ENCODE measurements around the gene DSC1.

DSC1 gene

DNA sequence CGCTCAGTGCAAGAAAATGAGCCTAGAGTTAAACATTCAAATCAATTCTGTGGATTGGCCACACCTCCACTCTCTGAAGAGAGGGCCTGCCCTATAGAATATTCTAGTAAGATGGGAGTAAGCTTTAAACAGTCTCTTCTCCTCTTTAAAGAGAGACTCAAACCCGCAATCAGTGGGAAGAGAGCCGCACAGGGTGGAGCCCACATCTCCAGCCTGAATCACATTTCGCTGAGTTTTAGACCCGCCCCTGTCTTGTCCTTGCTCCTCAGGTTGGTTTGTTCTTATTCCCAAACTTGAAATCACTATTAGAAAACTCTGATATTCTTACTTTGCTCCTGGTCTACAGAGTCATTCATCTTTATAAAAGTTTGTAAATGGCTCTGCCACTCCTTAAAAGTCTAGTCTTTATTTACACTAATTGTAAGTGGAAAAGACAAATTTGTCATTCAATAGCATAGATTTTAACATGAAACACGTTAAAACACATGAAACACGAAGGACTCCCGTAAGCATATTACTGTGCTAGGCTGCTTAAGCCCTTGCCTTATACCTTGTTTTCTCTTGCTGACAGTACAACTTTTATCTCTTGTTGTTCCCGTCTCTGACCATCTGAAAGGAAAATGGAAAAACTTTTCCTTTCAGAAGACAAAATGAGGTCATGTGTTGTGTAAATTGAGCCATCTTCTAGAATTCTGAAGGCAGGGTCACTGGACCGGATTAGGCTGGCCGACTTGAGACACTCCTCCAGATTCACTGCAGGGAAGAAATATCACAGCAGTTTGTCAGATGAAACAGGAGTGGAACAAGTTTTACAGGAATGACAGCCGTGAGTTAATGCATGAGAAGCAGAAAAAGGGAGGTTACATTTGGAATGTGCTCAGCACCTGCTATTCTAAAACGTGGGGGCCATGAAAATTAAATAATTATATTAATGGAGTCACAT lies 5.6 kb downstream of the DSC1 start:
- DNase-seq (ENCODE audit: low read depth) = no peak

DNA sequence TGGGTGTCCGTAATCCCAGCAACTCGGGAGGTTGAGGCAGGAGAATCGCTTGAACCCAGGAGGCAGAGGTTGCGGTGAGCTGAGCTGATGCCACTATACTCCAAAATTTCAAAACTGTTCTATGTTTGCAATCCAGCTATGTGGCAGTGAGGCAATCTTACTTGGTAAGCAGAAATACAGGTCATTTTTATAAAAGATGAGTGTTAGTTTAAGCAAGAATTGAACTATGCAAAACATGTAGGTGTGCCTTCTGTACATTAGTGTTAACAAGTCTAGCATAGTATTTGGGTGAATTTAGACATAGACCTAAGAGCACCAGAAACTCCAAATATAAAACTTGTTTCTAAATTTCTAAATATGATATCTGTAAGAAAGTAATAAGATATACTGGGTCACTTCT lies 7.2 kb downstream of the DSC1 start:
- in situ Hi-C loops (cut with HindIII; ENCODE audit: low sequenced_read_pairs) = no loop called here
- no peak overlapping the region for H3K4me3 ChIP-seq (ENCODE audit: low read depth, low read length)
- DNase-seq (ENCODE audit: low read depth) = no peak
- TF ChIP-seq, protein P1, sequence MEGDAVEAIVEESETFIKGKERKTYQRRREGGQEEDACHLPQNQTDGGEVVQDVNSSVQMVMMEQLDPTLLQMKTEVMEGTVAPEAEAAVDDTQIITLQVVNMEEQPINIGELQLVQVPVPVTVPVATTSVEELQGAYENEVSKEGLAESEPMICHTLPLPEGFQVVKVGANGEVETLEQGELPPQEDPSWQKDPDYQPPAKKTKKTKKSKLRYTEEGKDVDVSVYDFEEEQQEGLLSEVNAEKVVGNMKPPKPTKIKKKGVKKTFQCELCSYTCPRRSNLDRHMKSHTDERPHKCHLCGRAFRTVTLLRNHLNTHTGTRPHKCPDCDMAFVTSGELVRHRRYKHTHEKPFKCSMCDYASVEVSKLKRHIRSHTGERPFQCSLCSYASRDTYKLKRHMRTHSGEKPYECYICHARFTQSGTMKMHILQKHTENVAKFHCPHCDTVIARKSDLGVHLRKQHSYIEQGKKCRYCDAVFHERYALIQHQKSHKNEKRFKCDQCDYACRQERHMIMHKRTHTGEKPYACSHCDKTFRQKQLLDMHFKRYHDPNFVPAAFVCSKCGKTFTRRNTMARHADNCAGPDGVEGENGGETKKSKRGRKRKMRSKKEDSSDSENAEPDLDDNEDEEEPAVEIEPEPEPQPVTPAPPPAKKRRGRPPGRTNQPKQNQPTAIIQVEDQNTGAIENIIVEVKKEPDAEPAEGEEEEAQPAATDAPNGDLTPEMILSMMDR (IDR thresholded peaks at IDR 0.05; ENCODE audit: low read depth, low read length, missing control alignments) = no peak

More for the DNA sequence above, 5.6 kb downstream of the DSC1 start:
- H3K4me3 ChIP-seq (ENCODE audit: low read depth, low read length) = no peak overlapping the region
- TF ChIP-seq, protein P1 (IDR thresholded peaks at IDR 0.05; ENCODE audit: low read depth, low read length, missing control alignments) = no peak
- in situ Hi-C loops (cut with HindIII; ENCODE audit: low sequenced_read_pairs) = no loop called here

DNA sequence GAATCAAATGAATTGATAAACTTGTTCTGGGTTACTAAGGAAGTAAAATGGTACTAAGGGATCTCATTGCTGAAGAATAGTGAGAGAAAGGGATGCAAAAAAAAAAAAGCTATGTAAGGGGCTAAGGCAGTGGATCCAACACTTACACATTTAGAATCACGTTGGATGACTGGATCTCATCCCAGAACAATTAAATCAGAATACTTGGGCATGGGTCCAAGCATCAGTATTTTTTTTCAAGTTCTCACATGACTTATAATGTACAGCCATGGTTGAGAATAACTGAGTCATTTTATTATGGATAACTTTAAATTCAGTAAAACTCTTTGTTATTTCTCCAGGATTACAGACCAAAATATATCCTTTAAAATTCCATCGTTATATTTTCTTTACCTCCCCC lies 8.5 kb downstream of the DSC1 start:
- no peak for DNase-seq (ENCODE audit: low read depth)
- in situ Hi-C loops (cut with HindIII; ENCODE audit: low sequenced_read_pairs) = no loop called here
- TF ChIP-seq, protein P1 (IDR thresholded peaks at IDR 0.05; ENCODE audit: low read depth, low read length, missing control alignments) = no peak
- H3K4me3 ChIP-seq (ENCODE audit: low read depth, low read length) = no peak overlapping the region

DNA sequence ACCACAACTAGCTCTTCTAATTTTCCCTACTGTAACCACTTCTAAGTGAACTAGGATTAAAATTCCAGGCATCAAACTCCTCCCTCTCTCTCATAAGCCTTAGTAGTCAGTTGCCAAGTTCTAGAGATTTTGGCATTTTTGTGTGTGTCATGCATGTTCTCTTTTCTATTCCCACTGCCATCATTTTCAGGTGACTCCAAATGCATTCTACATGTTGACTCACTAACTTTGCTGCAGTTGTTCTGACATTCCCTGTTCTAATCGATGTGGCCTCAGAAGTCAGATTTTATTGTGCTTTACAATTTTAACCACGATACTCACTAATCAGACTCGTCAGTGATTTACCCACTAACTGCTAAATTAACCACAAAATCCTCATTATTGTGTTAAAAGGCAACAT lies 13.3 kb downstream of the DSC1 start:
- no peak for DNase-seq (ENCODE audit: low read depth)
- TF ChIP-seq, protein P1 (IDR thresholded peaks at IDR 0.05; ENCODE audit: low read depth, low read length, missing control alignments) = no peak
- in situ Hi-C loops (cut with HindIII; ENCODE audit: low sequenced_read_pairs) = no loop called here
- H3K4me3 ChIP-seq (ENCODE audit: low read depth, low read length) = no peak overlapping the region

DNA sequence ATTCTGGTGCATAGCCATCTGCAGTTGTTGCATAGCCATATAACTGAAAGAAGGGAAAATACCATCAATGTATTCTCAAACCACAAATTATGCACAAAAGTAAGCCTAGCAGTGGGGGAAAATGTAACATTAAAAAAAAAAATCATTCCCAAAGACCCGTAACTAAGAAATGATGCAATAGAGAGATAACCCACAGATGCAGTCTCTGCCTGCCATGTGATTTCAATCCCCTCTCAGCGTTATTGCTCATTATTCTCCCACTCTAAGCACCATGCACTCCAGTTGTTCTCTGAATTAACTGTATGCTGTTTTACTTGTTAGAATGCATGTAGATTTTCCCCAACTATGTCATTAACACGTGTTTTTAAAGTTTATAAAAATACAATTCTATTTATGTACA lies 14.1 kb downstream of the DSC1 start:
- in situ Hi-C loops (cut with HindIII; ENCODE audit: low sequenced_read_pairs) = no loop called here
- H3K4me3 ChIP-seq (ENCODE audit: low read depth, low read length) = no peak overlapping the region
- TF ChIP-seq, protein P1 (IDR thresholded peaks at IDR 0.05; ENCODE audit: low read depth, low read length, missing control alignments) = no peak
- no peak for DNase-seq (ENCODE audit: low read depth)

DNA sequence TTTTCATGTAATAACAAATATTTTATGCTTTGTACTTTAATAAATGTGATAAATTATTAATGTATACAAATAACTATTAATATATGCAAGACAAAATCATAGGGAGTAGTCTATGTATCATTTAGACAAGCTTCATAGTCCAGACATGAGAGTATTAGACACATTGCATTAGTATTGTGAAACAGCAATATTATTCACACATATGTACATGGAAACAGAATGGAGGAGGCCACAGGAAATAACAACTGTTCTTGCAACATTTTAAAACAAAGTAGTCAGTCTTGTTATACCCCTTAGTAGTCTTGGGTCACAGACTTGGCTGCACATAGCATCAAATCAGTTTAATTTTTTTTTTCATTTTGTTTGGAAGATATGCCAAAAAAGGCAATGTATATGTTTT lies 15.8 kb downstream of the DSC1 start:
- H3K4me3 ChIP-seq (ENCODE audit: low read depth, low read length) = no peak overlapping the region
- TF ChIP-seq, protein P1 (IDR thresholded peaks at IDR 0.05; ENCODE audit: low read depth, low read length, missing control alignments) = no peak
- no peak for DNase-seq (ENCODE audit: low read depth)
- in situ Hi-C loops (cut with HindIII; ENCODE audit: low sequenced_read_pairs) = no loop called here
